PC-3 (cell line): ENCODE data around the gene CILP.

Experiments used
- CTCF ChIP-seq: fragments of 300-600 bp; sonication (generic); conservative IDR thresholded peaks from 2 replicates; pipeline ENCODE4 v1.5.1; 2017; ENCODE audit warnings: antibody characterized with exemption, low read depth, mild to moderate bottlenecking, low read length
- EZH2 ChIP-seq: fragments of 300-600 bp; sonication (generic); IDR thresholded peaks from one replicate; pipeline ENCODE4 v1.6.1; 2017; ENCODE audit warnings: antibody characterized with exemption, mild to moderate bottlenecking, low read length; ENCODE audit not compliant: unreplicated experiment
- EZH2phosphoT487 ChIP-seq: fragments of 300-600 bp; sonication (generic); IDR thresholded peaks from 2 replicates; pipeline ENCODE4 v1.6.1; 2018; ENCODE audit warnings: mild to moderate bottlenecking, antibody characterized with exemption, low read length, borderline replicate concordance

GRCh38 chr15:65201918-65202317 is 9.4 kb downstream of the CILP start:
- TF ChIP-seq EZH2phosphoT487 (no peak), CTCF (no peak), EZH2 (no peak)
